Measurements from ENCODE around the gene ANLN.
"Not testable (repeated sequence)": the region's sequence is repeated elsewhere in the genome, so short reads cannot be mapped to it uniquely, and the experiment has no call there.

Gene ANLN

DNA sequence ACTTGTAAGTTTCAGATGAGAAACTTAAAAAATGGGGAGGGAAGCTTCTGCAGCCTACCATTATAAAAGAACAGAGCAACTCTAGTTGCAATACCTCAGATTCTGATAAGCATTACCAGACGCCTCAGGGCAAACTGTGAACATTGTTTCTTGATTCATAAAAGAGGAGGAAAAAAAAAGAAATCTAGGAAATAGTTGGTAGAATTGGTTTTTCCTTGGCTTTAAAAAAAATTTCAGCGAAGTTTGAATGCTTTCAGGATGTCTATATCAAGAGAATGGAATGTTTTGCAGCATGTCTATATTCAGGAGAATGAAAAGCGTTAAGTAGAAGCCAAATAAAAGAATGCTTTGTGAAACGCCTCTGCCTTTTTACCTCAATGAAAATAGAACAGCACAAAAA lies 17.5 kb upstream of the ANLN start:
- DNase-seq (ENCODE audit: low read depth, low spot score): no peak

DNA sequence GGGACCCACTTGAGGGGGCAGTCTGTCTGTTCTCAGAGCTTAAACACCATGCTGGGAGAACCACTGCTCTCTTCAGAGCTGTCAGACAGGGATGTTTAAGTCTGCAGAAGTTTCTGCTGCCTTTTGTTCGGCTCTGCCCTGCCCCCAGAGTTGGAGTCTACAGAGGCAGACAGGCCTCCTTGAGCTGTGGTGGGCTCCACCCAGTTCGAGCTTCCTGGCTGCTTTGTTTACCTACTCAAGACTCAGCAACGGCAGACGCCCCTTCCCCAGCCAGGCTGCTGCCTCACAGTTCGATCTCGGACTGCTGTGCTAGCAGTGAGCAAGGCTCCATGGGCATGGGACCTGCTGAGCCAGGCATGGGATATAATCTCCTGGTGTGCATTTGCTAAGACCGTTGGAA lies 11.1 kb upstream of the ANLN start:
- DNase-seq (ENCODE audit: low read depth, low spot score): not testable (repeated sequence)

DNA sequence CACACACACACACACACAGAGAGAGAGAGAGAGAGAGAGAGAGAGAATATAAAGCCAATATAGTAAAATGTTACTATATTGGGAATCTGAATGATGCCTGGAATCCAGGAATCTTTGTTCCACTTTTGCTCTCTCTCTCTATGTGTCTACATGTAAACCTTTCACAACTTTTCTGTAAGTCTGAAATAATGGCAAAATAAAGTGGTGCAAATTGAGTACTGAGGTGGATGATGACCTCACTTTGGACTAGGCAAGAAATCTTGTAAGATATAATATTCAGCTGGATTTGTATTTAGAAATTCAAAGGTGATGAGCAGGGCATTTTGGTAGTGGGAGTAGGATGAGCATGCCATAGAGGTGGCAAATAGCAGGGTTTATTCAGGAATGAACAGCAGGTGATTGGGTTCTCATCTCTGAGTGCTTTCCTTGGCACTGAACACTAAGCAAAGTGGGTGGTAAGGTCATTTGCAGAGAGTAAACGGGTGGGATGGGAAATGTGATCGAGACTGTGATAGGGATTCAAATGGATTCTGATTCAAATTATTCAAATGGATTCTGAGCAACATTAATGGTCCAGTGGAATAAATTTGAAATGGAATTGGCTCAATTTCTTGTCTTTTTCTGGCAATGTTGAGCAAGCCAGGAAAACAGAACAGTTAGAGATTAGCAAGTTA lies 9.7 kb upstream of the ANLN start:
- no peak for DNase-seq (ENCODE audit: low read depth, low spot score)

DNA sequence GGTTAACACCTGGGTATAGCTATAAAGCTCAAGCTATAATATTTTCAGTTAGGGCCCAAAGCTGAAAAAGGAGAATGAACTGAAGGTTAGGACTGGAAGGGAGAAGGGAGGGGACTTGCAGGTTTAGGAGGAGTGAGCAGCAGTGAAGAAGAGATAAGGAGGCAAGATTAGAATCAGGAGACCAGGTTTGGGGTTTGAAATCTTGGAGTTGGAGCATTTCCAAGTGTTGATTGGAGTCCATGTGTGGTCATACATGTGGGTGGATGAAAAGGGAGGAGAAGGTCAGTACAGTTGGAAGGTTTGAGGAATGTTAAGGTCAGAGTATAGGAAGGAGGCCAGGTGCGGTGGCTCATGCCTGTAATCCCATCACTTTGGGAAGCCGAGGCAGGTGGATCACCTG lies 8.6 kb upstream of the ANLN start:
- no peak for DNase-seq (ENCODE audit: low read depth, low spot score)

DNA sequence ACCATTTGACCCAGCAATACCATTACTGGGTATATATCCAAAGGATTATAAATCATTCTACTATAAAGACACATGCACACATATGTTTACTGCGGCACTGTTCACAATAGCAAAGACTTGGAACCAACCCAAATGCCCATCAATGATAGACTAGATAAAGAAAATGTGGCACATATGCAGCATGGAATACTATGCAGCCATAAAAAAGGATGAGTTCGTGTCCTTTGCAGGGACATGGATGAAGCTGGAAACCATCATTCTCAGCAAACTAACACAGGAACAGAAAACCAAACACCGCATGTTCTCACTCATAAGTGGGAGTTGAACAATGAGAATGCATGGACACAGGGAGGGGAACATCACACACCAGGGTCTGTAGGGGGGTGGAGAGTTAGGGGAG lies 6.4 kb upstream of the ANLN start:
- not testable (repeated sequence) for DNase-seq (ENCODE audit: low read depth, low spot score)

DNA sequence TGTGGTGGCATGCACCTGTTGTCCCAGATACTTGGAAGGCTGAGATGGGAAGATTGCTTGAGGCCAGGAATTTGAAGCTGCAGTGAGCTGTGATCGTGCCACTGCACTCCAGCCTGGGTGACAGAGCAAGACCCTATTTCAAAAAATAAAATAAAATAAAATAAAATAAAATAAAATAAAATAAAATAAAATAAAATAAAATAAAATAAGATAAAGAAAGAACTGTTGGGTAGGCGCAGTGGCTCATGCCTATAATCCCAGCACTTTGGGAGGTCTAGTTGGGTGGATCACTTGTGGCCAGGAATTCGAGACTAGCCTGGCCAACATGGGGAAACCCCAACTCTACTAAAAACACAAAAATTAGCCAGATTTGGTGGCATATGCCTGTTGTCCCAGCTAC lies 4.0 kb upstream of the ANLN start:
- not testable (repeated sequence) for DNase-seq (ENCODE audit: low read depth, low spot score)

DNA sequence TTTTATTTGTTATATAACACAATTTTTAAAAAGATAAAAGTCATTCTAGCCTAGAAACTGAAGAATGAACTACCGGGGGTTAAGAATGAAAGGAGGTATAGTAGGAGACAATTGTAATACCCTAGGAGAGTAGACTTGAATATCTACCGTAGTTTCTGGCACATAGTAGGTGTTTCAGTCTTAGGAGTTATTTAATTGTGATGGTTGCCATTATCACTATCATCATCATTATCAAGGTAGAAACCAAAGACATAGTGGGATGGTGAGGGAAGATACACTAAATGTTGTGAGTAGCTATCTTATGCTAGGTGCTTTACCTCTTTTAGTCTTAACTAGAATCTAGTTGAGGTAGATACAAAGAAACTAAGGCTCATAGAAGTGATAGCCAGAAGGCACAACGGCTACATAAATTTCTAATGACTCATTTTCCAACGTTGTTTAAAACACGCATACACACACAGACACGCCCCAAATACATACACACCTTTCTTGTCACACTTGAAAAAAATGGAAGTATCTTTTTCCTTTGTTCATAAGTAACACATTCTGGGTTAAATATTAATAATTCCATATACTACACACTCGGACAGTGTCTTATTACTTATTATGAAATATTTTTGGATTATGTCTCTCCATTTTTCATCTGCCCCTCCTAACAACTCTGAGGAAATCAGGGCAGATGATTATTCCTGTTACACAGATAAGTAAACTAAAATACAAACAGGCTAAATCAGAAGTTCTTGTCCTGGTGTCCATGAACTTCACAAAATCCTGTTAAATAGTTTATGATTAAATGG lies 2.0 kb upstream of the ANLN start:
- no peak for DNase-seq (ENCODE audit: low read depth, low spot score)

DNA sequence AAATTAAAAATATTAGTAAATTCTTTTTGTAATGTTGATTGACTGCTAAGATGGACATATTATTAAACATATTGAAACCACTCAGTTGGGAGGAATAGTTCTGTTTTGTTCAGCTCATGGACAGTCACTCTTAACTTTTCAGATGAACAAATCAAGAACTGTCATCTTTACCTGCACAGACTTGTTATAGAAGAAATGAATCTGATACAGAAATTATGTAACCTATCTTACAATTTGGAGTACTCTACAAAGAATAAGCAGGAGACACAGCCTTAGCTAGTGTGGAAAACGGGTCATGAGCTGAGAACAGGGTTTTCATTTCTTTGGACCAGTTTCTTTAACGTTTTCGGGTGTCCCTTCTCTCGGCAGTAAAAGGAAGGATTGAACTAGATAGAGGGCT lies 1.2 kb upstream of the ANLN start:
- DNase-seq (ENCODE audit: low read depth, low spot score): no peak

DNA sequence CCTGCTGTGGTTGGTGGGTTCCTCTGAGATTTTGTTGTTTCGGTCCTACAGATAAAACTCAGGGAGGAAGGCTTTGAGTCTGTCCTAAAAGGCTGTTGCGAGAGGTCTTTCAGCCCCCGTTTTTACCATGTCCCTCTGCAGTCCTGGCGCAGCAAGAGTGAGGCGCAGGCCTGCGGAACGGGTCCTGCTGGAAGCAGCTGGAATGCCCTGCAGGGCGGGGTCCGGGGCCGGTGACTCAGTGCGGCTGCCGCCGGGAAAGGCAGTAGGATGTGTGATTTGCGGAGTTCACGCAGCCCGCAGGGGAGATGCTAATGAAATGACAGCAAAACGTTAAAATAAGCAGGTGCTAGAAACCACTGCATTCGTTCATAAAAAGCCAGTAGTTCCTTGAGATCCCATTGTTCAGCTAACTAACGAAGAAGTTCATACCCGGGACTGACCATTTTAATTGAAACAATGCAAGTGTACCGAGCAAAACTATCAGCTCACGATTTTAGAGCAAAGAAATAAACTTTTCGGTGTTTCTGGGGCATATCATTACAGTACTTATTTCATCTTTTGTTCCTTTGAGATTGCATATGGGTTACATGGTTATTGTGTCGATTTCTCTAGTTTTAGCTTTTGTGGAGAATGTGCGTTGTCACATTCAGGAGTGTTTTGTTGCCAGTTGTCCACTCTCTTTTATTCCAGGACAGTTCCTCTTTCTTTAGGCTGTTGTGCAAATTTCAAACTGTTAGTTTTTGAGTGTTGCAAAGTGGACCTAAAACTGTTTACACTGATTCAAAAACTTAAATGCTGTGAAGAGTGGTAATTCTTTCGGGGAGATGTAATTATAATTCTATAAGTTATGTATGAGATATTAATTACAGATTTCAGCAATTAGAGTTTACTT lies 783 bp downstream of the ANLN start:
- peak; percentile 94 for DNase-seq (ENCODE audit: low read depth, low spot score)

DNA sequence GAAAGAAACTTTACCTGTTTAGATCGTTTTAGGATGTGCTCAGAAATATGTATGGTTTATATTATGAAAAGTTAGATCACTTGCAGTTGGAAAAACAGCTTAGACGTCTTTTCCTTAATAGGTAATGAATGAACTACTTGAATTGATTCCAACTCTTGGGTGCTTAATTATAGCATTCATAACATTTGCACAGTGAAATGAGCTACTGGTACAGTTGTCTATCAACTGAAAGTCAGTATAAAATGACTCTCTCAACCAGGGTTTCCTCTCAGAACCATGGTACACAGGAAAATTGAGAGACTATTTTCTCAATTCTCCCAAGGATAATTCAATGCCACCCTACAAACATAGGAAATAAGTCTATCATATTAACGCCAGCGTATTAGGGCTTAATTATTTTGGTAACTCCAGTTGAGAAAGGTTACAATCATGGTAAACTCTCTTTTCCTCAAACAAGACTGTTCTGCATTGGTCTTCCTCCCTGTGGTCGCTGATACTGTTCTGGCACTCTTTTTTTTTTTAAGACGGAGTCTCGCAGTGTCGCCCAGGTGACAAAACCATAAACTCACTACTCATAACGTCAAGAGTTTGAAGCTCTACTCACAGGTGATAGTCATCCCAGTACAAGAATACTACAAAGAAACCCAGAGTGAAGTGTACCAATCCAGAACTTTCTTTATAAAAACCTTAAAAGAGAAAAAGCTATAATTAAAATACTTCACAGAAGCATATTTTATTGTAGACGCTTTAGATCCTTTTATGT lies 2.0 kb downstream of the ANLN start:
- no peak for DNase-seq (ENCODE audit: low read depth, low spot score)

DNA sequence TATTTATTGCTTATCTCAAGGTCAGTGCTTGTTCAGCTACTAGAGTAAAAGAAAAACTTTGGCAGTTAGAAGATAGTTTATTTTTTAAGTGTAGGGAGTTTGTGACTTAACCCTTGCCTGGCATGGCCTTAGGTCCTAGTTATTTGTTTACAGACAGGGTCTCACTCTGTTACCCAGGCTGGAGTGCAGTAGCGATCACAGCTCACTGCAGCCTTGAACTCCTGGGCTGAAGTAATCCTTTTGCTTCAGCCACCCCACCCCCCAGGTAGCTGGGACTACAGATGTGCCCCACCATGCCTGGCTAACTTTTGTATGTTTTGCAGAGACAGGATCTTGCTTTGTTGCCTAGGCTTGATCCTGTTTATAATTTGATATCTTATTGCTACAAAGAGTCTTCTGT lies 4.2 kb downstream of the ANLN start:
- DNase-seq (ENCODE audit: low read depth, low spot score): no peak

DNA sequence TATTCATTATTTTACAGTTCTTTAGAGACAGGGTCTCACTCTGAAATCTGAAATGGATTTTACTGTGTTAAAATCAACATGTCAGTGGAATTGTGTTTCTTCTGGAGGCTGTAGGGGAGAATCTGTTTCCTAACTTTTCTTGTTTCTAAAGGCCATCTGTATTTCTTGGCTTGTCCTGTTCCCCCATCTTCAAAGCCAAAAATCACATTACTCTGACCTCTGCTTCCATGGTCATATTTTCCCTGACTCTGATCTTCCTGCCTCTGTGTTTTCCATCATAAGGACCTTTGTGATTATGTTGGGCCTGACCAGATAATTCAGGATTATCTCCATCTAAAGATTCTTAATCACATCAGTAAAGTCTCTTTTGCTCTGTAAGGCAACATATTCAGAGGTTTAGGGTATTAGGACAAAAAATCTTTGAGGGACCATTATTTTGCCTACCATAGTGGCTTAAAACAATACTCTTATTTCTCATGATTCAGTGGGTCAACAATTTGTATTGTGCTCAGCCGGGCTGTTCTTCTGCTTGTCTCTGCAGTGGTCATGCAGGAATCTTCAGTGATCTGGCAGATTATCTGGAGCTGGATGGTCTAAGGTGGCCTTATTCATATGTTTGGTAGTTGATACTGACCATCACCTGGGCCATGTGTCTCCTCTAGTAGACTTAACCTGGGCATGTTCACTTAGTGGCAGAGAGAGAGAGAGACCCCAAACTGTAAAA lies 5.7 kb downstream of the ANLN start:
- no peak for DNase-seq (ENCODE audit: low read depth, low spot score)

DNA sequence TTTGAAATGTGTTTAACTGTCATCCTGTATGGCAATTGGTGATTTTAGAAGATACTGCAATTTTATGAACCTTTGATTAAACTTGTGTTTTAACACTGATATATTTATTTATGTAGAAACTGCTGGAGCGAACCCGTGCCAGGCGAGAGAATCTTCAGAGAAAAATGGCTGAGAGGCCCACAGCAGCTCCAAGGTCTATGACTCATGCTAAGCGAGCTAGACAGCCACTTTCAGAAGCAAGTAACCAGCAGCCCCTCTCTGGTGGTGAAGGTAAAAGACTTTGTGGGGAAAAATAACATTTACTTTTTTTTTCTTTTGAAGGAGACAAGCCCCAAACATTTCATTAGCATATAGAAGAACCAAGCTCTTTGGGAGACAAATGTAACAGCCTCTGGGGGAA lies 6.5 kb downstream of the ANLN start:
- no peak for DNase-seq (ENCODE audit: low read depth, low spot score)

DNA sequence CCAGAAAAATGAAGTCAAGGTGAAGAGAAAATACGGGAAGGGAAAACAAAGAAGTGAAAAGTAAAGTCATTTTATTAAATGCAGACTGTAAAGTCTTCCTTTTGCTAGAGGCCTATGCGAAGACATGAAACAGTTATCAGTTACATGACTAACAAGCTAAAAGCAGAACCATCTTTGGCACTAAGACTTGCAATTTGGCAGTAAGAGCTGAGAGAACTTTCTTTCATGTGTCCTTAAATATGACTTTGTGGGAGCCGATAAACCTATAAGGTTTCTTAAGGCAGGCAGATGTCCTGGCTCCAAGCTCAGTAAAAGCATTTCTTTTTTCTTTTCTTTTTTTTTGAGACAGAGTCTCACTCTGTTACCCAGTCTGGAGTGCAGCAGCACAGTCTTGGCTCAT lies 10.4 kb downstream of the ANLN start:
- DNase-seq (ENCODE audit: low read depth, low spot score): no peak

DNA sequence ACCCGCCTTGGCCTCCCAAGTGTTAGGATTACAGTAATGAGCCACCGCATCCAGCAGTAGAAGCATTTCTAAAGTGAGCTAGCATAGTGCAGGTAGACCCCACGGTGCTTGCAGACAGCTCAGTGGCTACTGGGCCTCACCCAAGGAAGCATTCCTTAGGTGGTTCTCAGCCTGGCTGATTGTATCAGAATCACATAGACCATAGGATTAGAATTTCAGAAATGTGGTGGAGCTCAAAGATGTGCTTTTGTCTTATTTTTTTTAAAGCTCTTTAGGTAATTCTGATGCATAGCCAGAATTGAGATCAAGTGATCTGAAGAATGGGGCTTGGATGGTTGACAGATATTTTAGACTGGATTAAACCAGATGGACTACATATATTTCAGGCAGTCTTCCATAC lies 10.9 kb downstream of the ANLN start:
- no peak for DNase-seq (ENCODE audit: low read depth, low spot score)

DNA sequence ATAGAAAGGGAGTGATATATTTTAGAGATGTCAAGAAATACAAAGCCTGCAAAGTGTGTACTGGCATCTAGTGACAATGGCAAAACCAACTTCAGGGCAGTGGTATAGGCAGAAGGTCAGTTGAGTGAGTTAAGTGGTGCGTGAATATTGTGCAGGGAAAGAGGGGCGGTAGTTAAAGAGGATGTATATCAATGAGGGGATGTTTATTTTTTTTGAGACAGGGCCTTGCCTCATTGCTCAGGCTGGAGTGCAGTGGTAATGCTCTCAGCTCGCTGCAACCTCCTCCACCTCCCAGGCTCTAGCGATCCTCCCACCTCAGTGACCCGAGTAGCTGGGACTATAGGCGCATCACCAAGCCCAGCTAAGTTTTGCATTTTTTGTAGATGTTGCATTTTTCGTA lies 13.8 kb downstream of the ANLN start:
- no peak for DNase-seq (ENCODE audit: low read depth, low spot score)

DNA sequence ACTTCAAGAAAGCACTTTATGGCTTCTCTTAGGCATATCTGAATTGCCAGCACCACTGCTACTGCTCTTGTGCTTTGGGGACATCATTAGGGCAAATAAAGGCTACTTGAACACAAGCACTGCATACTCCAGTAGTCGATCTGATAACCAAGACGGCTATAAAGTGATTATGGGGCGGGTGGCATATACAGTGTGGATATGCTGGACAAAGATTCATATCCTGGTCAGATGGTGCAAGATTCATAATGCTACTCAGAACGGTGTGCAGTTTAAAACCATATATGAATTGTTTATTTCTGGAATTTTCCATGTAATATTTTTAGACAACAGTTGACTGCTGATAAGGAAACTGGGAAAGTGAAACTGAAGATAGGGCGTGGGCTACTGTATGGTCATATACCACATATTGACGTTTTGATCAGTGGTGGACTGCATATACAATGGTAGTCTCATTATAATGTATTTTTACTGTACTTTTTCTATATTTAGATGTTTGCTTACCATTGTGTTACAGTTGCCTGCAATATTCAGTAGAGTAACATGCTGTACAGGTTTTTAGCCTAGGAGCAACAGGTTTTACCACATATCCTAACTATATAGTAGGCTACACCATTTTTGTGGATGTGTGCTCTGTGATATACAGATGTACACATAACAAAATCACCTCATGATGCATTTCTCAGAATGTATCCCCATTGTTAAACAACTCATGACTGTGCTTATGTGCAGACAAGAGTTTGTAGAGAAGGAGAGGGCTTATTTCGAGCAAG lies 15.2 kb downstream of the ANLN start:
- DNase-seq (ENCODE audit: low read depth, low spot score): no peak

DNA sequence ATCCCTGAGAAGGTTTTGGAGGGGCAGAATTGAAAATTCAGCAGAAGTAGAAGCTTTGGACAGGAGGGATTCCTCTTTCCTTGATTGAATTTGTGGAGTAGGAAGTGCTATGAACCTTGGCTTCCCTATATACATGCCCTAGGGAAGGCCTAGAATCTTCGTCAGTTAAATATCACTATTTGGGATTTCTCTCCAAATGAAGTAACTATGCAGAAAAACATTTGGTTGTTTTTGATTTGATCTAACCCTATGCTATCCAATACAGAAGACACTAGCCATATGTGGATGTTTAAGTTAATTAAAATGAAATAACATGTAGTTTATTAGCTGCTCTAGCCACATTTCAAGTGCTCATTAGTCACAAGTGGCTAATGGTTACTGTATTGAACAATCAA lies 15.7 kb downstream of the ANLN start:
- no peak for DNase-seq (ENCODE audit: low read depth, low spot score)

DNA sequence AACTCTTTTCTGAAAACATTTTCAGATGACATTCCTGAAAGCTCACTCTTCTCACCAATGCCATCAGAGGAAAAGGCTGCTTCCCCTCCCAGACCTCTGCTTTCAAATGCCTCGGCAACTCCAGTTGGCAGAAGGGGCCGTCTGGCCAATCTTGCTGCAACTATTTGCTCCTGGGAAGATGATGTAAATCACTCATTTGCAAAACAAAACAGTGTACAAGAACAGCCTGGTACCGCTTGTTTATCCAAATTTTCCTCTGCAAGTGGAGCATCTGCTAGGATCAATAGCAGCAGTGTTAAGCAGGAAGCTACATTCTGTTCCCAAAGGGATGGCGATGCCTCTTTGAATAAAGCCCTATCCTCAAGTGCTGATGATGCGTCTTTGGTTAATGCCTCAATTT lies 16.5 kb downstream of the ANLN start:
- no peak for DNase-seq (ENCODE audit: low read depth, low spot score)

Data from ELF-1 (cell line).